ENCODE data around the gene APOA4.
"Not testable (repeated sequence)": the region's sequence is repeated elsewhere in the genome, so short reads cannot be mapped to it uniquely, and the experiment has no call there.

APOA4 gene

GRCh38 chr11:116838321-116839084, 15.4 kb upstream of the APOA4 start:
- DNase-seq (ENCODE audit: insufficient read length, low spot score) (no peak), FAIRE-seq (no peak)
- TF ChIP-seq POLR2A (IDR thresholded peaks at IDR 0.05; ENCODE audit: low read depth, low read length), result no peak

- TF ChIP-seq POLR2A (IDR thresholded peaks at IDR 0.05; ENCODE audit: low read depth, low read length), result no peak
- DNase-seq (ENCODE audit: insufficient read length, low spot score) (no peak), FAIRE-seq (no peak)
Measured at GRCh38 chr11:116837231-116838091, 14.4 kb upstream of the APOA4 start, which contains the start of gene APOA1. TSS of gene APOA1 (minus strand) at chr11:116837622. CDS start at chr11:116837387, 235 bp downstream.

DNA sequence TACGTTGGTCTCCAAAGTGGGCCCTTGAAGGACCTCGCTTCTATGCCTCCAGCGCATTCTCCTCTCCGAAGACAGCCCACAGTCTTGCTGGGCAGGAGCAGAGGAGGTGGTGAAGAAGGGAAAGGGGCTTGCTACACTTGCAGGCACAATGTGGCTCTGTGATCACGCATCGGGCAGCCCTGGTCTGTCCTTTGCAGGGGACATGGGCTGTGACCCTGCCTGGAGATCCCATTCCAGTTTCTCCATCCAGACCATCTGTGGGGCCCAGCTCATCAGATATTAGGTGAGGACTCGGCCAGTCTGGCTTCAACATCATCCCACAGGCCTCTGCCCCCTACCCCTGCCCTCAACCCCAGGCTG, 13.5 kb upstream of the APOA4 start:
- DNase-seq (ENCODE audit: insufficient read length, low spot score) (no peak), FAIRE-seq (no peak)
- no peak for TF ChIP-seq POLR2A (IDR thresholded peaks at IDR 0.05; ENCODE audit: low read depth, low read length)

DNA sequence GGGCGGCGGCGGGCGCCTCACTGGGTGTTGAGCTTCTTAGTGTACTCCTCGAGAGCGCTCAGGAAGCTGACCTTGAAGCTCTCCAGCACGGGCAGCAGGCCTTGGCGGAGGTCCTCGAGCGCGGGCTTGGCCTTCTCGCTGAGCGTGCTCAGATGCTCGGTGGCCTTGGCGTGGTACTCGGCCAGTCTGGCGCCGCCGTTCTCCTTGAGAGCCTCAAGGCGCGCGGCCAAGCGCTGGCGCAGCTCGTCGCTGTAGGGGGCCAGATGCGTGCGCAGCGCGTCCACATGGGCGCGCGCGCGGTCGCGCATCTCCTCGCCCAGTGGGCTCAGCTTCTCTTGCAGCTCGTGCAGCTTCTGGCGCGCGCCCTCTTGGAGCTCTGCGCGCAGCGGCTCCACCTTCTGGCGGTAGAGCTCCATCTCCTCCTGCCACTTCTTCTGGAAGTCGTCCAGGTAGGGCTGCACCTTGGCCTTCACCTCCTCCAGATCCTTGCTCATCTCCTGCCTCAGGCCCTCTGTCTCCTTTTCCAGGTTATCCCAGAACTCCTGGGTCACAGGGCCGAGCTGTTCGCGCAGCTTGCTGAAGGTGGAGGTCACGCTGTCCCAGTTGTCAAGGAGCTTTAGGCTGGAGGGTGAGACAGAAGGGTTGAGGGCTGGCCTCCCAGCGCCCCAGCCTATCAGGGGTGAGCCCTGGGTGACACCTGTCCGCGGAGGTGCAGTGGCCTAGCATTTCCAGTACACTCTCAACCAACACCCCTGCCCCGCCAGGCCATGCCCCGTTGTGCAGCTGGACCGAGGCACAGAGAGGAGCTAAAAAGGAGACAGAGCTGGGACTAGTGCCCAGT, 12.9 kb upstream of the APOA4 start:
- DNase-seq (ENCODE audit: insufficient read length, low spot score), result no peak
- TF ChIP-seq POLR2A (IDR thresholded peaks at IDR 0.05; ENCODE audit: low read depth, low read length), result no peak
- no peak for FAIRE-seq

DNA sequence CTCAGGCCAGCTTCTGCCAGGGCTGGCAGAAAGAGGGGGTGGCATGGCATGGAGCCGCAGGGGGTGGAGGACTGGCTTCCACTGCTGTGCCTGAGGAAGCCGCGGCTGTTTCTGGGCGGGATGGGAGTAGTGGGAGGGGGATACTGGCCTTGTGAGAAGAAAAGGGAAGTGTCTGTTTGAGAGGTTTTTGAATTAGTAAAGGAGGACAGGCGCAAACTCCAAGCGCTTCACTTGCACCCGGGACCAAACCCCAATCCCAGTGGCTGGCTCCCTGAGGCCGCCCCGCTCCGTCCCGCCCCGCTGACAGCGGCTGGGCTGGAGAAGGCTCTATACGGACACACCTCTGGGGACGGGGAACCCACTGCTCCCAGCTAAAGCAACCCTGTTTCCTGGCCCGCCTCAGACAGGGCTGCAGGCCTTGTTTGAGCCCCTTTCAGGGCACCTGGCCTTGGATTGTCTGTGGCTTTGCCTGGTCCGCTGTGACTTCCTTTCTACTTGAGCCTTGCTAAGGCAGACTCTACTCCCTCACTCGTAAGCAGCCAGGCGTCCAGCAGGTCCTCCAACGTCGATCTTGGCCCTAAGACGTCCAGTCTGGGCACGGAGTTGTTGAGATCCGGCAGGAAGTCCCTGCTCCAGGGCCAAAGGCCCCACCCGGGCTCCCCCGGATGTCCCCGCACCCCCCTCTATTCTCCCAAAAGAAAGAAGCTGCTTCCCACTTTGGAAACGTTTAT, 12.1 kb upstream of the APOA4 start:
- no peak for TF ChIP-seq POLR2A (IDR thresholded peaks at IDR 0.05; ENCODE audit: low read depth, low read length)
- DNase-seq (ENCODE audit: insufficient read length, low spot score), result no peak
- no peak for FAIRE-seq

- not testable (repeated sequence) for DNase-seq (ENCODE audit: insufficient read length, low spot score); FAIRE-seq
Measured at GRCh38 chr11:116834535-116835041, 11.5 kb upstream of the APOA4 start.

GRCh38 chr11:116833816-116834534, 10.9 kb upstream of the APOA4 start:
- FAIRE-seq (no peak), DNase-seq (ENCODE audit: insufficient read length, low spot score) (no peak)
- no peak for TF ChIP-seq POLR2A (IDR thresholded peaks at IDR 0.05; ENCODE audit: low read depth, low read length)

GRCh38 chr11:116833491-116833815, 10.3 kb upstream of the APOA4 start:
- no peak for DNase-seq (ENCODE audit: insufficient read length, low spot score)

DNA sequence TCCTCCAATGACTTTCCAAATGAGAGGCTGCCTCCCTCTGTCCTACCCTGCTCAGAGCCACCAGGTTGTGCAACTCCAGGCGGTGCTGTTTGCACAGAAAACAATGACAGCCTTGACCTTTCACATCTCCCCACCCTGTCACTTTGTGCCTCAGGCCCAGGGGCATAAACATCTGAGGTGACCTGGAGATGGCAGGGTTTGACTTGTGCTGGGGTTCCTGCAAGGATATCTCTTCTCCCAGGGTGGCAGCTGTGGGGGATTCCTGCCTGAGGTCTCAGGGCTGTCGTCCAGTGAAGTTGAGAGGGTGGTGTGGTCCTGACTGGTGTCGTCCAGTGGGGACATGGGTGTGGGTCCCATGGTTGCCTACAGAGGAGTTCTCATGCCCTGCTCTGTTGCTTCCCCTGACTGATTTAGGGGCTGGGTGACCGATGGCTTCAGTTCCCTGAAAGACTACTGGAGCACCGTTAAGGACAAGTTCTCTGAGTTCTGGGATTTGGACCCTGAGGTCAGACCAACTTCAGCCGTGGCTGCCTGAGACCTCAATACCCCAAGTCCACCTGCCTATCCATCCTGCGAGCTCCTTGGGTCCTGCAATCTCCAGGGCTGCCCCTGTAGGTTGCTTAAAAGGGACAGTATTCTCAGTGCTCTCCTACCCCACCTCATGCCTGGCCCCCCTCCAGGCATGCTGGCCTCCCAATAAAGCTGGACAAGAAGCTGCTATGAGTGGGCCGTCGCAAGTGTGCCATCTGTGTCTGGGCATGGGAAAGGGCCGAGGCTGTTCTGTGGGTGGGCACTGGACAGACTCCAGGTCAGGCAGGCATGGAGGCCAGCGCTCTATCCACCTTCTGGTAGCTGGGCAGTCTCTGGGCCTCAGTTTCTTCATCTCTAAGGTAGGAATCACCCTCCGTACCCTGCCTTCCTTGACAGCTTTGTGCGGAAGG, 9.5 kb upstream of the APOA4 start:
- FAIRE-seq (no peak), DNase-seq (ENCODE audit: insufficient read length, low spot score) (no peak)
- no peak for TF ChIP-seq POLR2A (IDR thresholded peaks at IDR 0.05; ENCODE audit: low read depth, low read length)

More at GRCh38 chr11:116833491-116833815, 10.3 kb upstream of the APOA4 start:
- no peak for FAIRE-seq
- TF ChIP-seq POLR2A (IDR thresholded peaks at IDR 0.05; ENCODE audit: low read depth, low read length), result no peak

DNA sequence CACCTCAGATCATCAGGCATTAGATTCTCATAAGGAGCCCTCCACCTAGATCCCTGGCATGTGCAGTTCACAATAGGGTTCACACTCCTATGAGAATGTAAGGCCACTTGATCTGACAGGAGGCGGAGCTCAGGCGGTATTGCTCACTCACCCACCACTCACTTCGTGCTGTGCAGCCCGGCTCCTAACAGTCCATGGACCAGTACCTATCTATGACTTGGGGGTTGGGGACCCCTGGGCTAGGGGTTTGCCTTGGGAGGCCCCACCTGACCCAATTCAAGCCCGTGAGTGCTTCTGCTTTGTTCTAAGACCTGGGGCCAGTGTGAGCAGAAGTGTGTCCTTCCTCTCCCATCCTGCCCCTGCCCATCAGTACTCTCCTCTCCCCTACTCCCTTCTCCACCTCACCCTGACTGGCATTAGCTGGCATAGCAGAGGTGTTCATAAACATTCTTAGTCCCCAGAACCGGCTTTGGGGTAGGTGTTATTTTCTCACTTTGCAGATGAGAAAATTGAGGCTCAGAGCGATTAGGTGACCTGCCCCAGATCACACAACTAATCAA, 8.8 kb upstream of the APOA4 start:
- DNase-seq (ENCODE audit: insufficient read length, low spot score), result no peak
- TF ChIP-seq POLR2A (IDR thresholded peaks at IDR 0.05; ENCODE audit: low read depth, low read length), result no peak
- no peak for FAIRE-seq

- DNase-seq (ENCODE audit: insufficient read length, low spot score) (no peak), FAIRE-seq (no peak)
- no peak for TF ChIP-seq POLR2A (IDR thresholded peaks at IDR 0.05; ENCODE audit: low read depth, low read length)
Measured at GRCh38 chr11:116830184-116830912, 7.2 kb upstream of the APOA4 start.

Data from H54 (cell line).